Measurements from ENCODE around the gene KIFC1. TPM values are rescaled to one million over a fixed set of nuclear protein-coding genes. Genes with fewer than 3 reads are reported as not detected.

The KIFC1 gene
- total RNA-seq, 1 experiment from 2014 or later, result 140 TPM

DNA sequence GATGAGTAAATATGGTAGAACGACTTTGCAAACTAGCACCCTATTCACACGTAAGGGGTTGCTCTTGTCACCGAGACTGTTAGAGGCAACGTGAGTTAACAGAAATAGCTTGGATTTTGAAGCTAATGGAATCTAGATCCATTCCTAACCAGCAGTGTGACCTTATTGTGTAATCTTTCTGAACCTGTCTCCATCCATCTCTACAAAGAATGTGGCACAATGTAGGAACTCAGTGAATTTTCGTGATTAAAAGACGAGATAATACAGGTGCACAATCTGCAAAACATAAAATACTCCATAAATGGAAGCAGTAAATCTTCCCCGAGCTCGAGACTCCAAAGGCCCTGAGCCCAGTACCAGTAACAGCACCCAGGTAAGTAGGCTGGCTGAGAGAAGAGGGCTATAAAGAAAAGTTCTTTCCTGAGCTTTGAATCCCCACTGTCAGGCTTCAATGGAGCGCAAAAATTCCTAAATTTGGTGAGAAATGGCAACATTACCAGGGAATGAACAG, 801 bp upstream of the KIFC1 start:
- Mint-ChIP-seq H3K36me3 (ENCODE audit: insufficient read depth, unreplicated experiment) (peaks cover 48% of the 10 kb centered on the region), H3K27ac (ENCODE audit: unreplicated experiment) (peak overlapping the region; percentile 96), H3K4me1 (ENCODE audit: low read depth, unreplicated experiment) (peaks cover 35% of the 10 kb centered on the region), H3K4me3 (ENCODE audit: low read depth, unreplicated experiment) (peak overlapping the region; percentile 86), H3K9me3 (ENCODE audit: low read depth, unreplicated experiment) (no peaks in the 10 kb centered on the region), H3K27me3 (ENCODE audit: unreplicated experiment) (no peaks in the 10 kb centered on the region)
- TF ChIP-seq CTCF (IDR thresholded peaks at IDR 0.05; ENCODE audit: unreplicated experiment), result no peak
- TSS peak; percentile 70 for BruUV-seq (replicated peaks)
- CTCF ChIA-PET, result interaction anchor here (0.7 to 1.6 kb wide), 3 partner anchors 16 to 79 kb away, joined by 3 to 7 read pairs (median 3); no protein-coding TSS in a partner anchor
- DNase-seq, result no peak
- intact Hi-C loops (cut with micrococcal nuclease; ENCODE audit: unreplicated experiment), result loop anchor here (5.0 kb wide), 2 partner anchors 36 to 74 kb away; partner anchors contain the start of gene ZBTB22

DNA sequence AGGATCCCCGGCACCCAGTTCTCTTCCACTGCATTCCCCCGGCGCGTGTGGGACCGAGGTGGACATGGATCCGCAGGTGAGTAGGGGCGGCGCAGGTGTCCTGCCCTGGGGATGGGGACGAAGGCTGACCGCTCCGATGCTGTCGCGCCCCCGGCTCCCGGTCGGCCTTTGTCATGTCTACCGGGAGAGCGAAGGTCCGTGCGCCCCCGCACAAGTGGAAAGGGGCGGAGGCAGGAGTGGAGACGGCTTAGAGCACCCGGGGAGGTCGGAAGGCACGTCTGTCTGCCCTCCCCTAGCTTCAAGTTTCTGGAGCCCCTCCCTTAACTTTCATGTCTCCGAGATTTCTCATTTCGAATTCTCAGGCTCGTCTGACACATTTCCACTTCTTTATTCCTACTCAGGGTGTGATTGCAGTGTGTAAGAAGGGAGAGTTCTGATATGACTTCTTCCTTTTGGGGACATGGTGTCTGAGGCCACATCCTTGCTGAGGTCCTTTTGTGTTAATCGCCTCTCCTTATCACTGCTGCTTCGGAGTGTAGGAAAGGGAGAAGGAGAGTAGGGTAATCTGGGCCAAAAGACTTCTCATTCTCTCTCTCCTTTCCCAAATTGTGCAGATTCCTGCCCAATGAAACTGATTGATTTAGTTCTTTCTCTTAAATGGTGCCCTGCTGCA, 435 bp downstream of the KIFC1 start:
- peaks cover 52% of the 10 kb centered on the region for H3K36me3 Mint-ChIP-seq (ENCODE audit: insufficient read depth, unreplicated experiment)
- BruUV-seq (replicated peaks), result TSS peak; percentile 73
- no peak for TF ChIP-seq CTCF (IDR thresholded peaks at IDR 0.05; ENCODE audit: unreplicated experiment)
- DNase-seq, result no peak
- peak overlapping the region; percentile 96 for H3K27ac Mint-ChIP-seq (ENCODE audit: unreplicated experiment)
- no peaks in the 10 kb centered on the region for H3K27me3 Mint-ChIP-seq (ENCODE audit: unreplicated experiment)
- H3K4me1 Mint-ChIP-seq (ENCODE audit: low read depth, unreplicated experiment), result peaks cover 41% of the 10 kb centered on the region
- H3K9me3 Mint-ChIP-seq (ENCODE audit: low read depth, unreplicated experiment), result no peaks in the 10 kb centered on the region
- CTCF ChIA-PET, result interaction anchor here (0.5 to 0.6 kb wide), 2 partner anchors 34 to 92 kb away, joined by 3 to 5 read pairs; no protein-coding TSS in a partner anchor
- intact Hi-C loops (cut with micrococcal nuclease; ENCODE audit: unreplicated experiment), result loop anchor here (5.0 kb wide), 2 partner anchors 35 to 75 kb away; partner anchors contain the start of gene ZBTB22
- peak overlapping the region; percentile 86 for H3K4me3 Mint-ChIP-seq (ENCODE audit: low read depth, unreplicated experiment)

DNA sequence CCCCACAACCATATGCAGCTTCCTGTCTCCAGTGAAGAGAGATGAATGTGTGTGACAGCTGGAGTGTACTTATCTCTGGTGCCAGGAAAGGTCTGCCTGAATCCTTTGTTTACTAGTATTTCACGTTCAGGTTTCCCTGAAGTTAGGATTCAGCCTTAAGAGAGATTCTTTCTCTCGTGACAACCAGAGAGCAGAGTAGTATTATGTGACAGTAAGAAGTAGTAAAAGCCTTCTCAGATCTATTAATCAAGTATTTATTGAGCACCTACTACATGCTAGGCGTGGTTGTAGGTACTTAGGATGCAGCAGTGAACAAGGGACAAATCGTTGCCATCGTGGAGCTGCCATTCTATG, 949 bp downstream of the KIFC1 start:
- H3K36me3 Mint-ChIP-seq (ENCODE audit: insufficient read depth, unreplicated experiment), result peaks cover 57% of the 10 kb centered on the region
- peaks cover 41% of the 10 kb centered on the region for H3K4me1 Mint-ChIP-seq (ENCODE audit: low read depth, unreplicated experiment)
- no peak for TF ChIP-seq CTCF (IDR thresholded peaks at IDR 0.05; ENCODE audit: unreplicated experiment)
- BruUV-seq (replicated peaks), result no TSS peak
- CTCF ChIA-PET, result interaction anchor here (0.5 to 0.6 kb wide), 2 partner anchors 34 to 206 kb away, joined by 5 read pairs; no protein-coding TSS in a partner anchor
- H3K9me3 Mint-ChIP-seq (ENCODE audit: low read depth, unreplicated experiment), result no peaks in the 10 kb centered on the region
- peak overlapping the region; percentile 86 for H3K4me3 Mint-ChIP-seq (ENCODE audit: low read depth, unreplicated experiment)
- H3K27ac Mint-ChIP-seq (ENCODE audit: unreplicated experiment), result peak overlapping the region; percentile 96
- no peak for DNase-seq
- intact Hi-C loops (cut with micrococcal nuclease; ENCODE audit: unreplicated experiment), result loop anchor here (5.0 kb wide), 2 partner anchors 35 to 75 kb away; partner anchors contain the start of gene ZBTB22
- no peaks in the 10 kb centered on the region for H3K27me3 Mint-ChIP-seq (ENCODE audit: unreplicated experiment)

DNA sequence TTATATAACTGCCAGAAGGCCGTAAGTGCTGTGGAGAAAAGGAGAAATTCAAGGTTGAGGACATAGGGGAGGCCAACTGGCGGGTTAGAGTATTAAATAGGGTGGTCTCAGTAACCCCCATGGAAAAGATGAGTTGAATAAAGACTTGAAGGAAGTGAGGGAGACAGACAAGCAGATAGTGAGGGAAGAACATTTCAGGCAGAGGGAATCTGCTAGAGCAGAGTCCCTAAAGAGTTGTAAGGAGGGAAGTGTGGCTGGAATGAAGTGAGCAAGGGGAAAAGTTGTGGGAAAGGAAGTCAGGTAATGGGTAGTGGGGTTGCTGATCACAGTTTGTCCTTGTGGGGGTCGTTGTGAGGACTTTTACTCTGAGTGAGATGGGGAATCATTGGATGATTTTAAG, 1.4 kb downstream of the KIFC1 start:
- BruUV-seq (replicated peaks), result no TSS peak
- H3K27ac Mint-ChIP-seq (ENCODE audit: unreplicated experiment), result peak overlapping the region; percentile 96
- CTCF ChIA-PET, result interaction anchor here (0.5 to 0.6 kb wide), 2 partner anchors 33 to 206 kb away, joined by 5 read pairs; no protein-coding TSS in a partner anchor
- no peak for TF ChIP-seq CTCF (IDR thresholded peaks at IDR 0.05; ENCODE audit: unreplicated experiment)
- H3K4me3 Mint-ChIP-seq (ENCODE audit: low read depth, unreplicated experiment), result peak overlapping the region; percentile 86
- intact Hi-C loops (cut with micrococcal nuclease; ENCODE audit: unreplicated experiment), result loop anchor here (5.0 kb wide), 2 partner anchors 34 to 76 kb away; partner anchors contain the start of gene ZBTB22
- H3K27me3 Mint-ChIP-seq (ENCODE audit: unreplicated experiment), result no peaks in the 10 kb centered on the region
- H3K36me3 Mint-ChIP-seq (ENCODE audit: insufficient read depth, unreplicated experiment), result peaks cover 61% of the 10 kb centered on the region
- H3K4me1 Mint-ChIP-seq (ENCODE audit: low read depth, unreplicated experiment), result peaks cover 41% of the 10 kb centered on the region
- no peak for DNase-seq
- H3K9me3 Mint-ChIP-seq (ENCODE audit: low read depth, unreplicated experiment), result no peaks in the 10 kb centered on the region

All from Calu3 (cell line).